HG02588 (cell line): ENCODE results near the gene ICAM2.

Experiments
- ATAC-seq: cut with Tn5 transposase; IDR thresholded peaks from one replicate; pipeline ENCODE4 v1.9.1; 2021; ENCODE audit warnings: mild to moderate bottlenecking, moderate library complexity; ENCODE audit not compliant: unreplicated experiment

Gene ICAM2

DNA sequence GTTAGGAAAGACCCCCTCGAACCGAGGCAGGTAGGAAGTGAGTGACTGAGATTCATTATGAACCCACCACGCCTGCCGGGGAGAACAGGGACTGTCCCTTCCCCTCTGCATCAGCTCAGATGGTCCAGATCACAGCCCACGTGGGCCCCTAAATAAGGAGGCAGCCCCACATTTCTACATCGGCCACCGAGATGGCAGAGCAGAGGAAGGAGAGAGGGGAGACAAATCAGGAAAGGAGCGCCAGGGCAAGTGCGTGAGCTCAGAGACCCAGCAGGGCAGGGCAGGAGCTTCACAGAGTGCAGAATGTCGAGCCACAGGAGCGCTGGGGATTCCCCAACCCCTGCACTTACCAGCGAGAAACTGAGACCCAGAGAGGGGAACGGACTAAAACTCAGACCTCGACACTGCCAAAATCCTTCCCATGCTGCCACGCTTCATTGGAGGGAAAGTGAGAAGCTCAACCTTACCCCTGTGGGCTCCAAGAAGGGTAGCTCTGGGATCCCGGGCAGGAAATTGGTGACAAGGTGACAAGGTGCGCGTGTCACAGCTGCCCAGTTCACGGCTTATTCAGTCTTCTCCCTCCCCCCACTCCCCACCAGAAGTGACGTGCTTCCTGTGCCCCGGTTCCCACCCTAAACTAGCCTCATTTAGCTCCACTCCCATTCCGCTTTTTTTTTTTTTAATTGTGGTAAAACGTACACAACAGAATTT lies at the start of gene ICAM2:
Gene ICAM2, minus strand, starts transcription at position 578 of the 711 bp plus-strand sequence. CDS start 13,942 bp downstream, outside the sequence.
- peak; percentile 55 for ATAC-seq

DNA sequence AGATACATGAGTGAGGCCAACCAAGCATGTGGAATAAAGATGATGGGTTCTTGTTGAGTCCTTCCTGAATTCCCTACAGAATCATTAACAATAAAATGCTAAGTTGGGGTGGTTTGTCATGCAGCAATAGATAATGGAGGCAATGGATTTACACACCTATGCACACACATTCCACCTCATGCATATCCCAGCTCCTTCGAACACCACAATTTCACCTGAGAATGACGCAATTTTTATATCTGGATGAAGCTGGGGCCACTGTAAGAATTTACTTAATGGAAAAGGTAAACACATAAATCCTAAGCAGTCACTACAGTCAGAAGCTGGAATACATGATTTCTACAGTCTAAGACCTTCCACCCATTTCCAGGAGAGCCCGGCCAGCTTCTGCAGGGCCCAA lies 49.8 kb upstream of the ICAM2 start:
- no peak for ATAC-seq

DNA sequence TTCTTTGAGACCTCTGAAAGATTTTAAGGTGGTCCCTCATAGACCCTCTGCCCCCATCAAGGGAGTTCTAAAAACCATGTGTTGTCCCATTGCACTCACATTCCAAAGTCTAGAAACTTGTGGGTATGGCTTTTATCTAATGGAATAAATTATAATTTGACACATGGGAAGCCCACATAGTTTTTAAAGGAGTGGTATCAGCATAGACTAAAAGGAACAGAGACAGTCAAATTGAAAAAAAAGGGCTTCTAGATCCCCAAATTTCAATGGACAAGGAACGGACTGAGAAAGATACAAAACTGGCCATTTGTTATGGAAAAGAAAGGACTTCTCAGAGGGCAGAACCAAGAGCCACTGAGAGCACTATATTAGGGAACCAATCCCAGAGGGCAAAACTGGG lies 48.7 kb upstream of the ICAM2 start:
- ATAC-seq, result no peak

- ATAC-seq, result no peak
These were observed 47.2 kb upstream of the ICAM2 start for GRCh38 chr17:64067657-64068056.

DNA sequence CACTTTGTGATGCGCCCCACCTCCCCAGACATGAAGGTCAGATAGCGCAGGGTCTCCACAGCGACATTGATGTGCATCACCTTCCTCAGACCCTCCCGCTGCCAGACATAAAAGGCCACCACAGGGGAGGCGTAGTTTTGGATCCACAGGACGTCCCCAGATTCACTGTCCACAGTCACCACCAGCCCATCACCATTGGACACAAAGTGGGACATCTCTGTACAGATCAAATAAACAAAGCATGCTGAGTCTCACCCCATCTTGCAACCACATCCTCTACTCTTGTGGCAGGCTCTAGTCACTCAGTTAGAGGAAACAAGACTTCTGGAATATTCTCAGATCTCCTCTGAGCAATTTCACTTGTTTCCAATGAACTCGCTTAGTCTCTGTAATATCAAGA lies 46.3 kb upstream of the ICAM2 start:
- ATAC-seq, result no peak

DNA sequence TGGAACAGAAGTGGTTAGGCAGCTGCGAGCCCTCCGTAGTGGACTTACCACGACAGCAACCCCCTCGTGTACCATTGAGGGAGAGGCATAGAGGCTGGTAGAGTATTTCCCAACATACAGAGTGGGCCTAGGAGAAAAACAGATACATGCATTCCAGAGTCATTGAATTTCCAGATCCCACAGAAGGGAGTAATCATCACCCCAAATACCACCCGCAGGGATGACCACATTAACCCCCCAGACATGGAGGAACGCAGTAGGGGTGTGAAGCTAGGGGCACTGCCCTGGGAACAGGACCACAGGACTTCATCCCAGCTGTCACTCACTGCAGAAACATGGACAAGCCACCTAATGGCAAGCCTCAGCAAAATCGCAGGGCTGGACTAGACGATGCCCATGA lies 44.7 kb upstream of the ICAM2 start:
- no peak for ATAC-seq

GRCh38 chr17:64064331-64064730 lies 43.9 kb upstream of the ICAM2 start:
- no peak for ATAC-seq

DNA sequence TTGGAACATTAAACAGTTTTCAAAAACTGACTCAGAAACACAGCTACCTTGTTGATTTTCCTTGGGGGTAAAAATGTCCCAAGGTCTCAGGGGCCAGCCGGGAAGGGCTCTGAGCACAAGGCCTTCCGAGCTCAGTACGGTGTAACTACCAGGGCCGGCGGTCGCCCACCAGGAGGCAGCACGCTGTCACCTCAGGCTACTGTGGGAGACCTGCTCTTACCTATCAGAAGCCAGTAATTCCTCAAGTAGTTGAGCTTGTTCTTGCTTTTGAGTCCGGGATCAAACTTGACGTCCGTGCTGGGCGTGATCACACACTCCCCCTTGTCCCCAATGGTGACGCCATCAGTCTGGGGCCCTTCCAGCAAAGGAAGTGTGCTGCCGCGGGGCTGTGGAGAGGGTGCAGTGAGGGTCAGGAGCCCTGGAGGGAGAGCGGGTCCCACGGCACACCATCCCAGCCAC lies 43.4 kb upstream of the ICAM2 start:
- ATAC-seq, result no peak

DNA sequence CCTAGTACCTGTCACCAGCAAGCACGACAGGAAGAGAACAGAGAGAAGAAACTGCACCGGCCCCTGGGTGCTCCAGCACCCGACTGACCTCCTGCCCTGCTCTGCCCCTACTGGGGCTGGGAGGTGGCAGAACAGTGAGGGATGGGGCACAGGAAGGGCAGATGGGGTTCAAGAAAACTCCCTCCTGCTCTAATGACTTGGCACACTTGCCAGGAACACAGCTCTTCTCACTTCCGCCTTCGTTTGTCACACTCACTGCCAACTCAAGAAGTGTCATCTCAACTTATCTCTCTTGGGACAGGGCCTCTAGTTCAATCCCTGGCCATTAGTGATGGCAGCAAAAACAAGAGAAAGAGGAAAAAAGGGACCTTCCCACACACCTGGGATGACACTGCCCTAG lies 42.7 kb upstream of the ICAM2 start:
- ATAC-seq, result no peak

DNA sequence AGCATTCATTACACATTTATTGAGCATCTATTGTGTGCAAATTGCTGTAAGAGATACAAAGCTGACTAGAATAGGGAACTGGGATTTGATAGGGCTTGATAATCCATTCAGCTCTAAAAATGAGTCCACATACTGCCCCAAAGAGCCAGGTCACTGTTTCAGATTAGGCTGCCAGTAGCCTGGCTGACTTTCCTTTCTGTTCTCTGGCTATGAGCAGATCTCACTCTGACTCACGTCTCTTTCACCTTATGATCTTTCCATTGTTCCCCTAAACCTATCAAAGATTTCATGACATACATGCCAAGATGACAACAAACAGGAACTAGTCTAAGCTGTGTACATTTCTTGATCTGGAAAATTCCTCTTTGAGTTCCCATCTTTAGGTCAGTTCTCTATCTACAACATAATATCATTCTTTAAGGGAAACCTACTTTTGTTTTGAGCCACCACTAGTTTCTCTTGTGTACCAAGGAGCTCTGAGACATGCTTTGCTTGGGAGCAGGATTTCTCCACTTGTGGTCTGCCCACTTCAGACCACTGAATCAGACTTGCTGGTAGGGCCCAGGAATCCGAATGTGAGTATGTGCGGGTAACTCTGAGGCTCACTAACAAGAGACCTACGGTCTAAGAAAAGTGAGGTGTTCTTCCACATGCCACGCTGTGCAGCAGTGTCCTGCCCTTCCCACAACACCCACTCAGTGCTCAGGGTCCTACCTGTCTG lies 40.9 kb upstream of the ICAM2 start:
- ATAC-seq, result no peak

GRCh38 chr17:64060331-64060730 lies 39.9 kb upstream of the ICAM2 start:
- no peak for ATAC-seq

GRCh38 chr17:64059756-64060155 lies 39.3 kb upstream of the ICAM2 start:
- ATAC-seq, result no peak

GRCh38 chr17:64058621-64059020 lies 38.2 kb upstream of the ICAM2 start:
- no peak for ATAC-seq

- ATAC-seq, result no peak
These were observed 37.3 kb upstream of the ICAM2 start for GRCh38 chr17:64057701-64058263.

DNA sequence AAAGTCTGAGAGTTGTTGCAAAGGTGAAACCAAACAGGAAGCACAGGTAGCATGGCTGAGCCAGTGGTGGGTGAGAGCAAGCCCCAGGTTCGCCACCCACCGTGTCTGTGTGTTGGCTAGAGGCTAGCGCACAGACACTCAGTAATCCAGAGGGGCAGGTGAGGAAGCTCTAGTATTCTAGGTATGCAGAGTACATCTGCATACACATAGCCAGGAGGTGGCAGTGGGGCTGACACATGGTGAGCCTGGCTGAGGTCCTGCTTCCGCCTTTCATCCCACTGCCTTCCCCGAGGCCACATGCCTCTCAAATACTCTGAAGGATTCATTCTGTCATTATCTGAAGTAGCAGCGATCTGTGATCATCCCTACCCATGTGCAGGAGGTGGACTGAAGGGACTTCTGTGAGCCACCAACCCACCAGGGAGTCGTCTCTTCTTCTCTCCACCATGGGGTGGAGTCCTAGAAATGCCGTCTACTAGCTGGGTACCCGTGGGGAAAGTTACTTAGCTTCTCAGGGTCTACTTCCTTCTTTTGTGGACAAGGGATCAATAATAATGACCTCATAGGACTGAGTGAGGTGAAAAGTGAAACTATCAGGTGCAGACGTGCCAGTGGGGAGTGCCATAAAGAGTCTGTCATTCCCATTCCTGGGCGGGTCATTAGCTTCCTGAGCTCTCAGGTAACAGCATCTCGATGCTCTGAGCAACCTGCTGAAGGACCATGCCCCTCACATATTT lies 36.0 kb upstream of the ICAM2 start:
- peak; percentile 69 for ATAC-seq

GRCh38 chr17:64055183-64056142 lies 35.0 kb upstream of the ICAM2 start:
- no peak for ATAC-seq

- ATAC-seq, result no peak
These were observed 33.9 kb upstream of the ICAM2 start for GRCh38 chr17:64054304-64054703.

- ATAC-seq, result no peak
These were observed 32.7 kb upstream of the ICAM2 start for GRCh38 chr17:64053101-64053500.

DNA sequence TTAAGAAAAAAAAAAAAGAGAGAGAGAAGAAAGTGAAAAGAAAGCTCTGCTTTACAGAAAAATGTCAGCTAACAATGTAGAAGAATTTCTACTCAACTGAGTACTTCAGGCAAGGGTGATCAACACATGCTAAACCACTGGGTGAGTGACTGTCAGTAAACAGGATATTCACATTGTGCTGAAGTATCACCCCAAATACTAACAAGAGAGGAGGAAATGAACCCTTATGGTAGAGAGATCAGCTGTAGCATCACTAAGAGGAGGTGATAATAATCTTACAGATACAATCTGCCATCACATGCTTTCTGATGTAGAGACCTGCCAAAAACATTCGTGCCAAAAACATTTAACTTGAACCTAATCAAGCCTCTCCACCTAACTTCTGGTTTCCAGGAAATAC lies 30.7 kb upstream of the ICAM2 start:
- no peak for ATAC-seq

DNA sequence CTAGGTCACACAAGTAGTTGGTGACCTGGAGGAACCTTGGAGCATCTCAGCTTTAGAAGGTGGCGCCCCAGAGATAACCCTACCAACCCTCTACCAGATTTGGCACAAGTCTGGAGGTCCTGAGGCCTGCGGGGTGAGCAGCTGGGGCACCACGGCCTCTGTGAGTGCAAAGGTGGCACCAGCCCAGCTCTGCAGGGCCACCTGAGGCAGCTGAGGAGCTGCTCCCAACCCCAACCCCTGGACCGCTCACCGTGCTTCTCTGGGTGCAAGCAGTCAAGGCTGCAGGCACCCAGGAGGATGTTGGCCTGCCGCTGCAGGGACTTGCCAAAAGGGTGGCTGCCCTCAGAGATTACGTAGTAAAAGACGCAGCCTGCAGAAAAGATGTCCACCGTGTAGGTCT lies 28.4 kb upstream of the ICAM2 start:
- no peak for ATAC-seq
